Measurements from ENCODE around the gene NAGLU. TPM values are rescaled to one million over a fixed set of nuclear protein-coding genes. Genes with fewer than 3 reads are reported as not detected.

The NAGLU gene
- total and polyA plus RNA-seq, 2 of the 13 experiments (the other 11 are each of a cell fraction or from before 2014, with no cell fraction given), result 28.2 to 40.1 TPM

DNA sequence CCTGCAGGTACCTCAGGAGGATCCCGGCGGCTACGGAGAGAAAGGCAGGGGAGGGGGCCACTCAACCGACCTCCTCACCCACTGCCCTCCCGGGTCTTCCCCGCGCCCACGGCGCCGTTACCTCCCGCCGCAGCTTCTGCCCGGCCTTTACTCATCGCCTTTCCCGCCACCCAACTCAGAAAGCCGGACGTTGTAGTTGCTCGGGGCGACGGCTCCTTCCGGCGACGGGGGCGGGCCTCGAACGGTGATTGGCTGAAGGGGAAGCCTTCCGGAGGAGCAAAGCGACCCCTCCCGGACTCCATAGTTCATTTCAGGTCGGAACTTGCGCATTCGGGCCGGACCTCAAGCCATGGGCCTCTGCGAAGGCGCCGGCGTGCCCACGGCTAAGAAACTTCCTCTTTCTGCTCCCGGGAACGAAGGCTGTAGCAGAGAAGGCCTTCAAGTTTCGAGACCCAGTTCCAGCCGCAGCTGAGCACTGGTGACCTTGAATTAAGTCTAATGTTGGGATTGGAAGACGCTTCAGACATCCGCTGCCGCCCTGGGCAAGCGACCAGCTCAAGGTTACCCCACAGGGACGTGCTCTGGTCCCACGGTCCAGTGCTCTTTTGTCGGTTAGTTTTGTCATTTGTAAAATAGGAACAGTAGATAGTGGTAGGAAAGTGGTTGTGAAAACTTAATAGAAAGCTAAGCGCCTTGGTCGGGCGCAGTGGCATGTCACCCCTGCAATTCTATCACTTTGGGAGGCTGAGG lies 41.7 kb downstream of the NAGLU start, which contains the start of gene PSMC3IP (continued):
- TF ChIP-seq ZBTB20 (CRISPR knock-in tag; IDR thresholded peaks at IDR 0.05; ENCODE audit: borderline replicate concordance, low read depth) (peak; percentile 45; the same call in 1 of the 2 replicates), ZNF10 (CRISPR knock-in tag; IDR thresholded peaks at IDR 0.05; ENCODE audit: borderline replicate concordance, low read depth) (no peak), ZNF567 (CRISPR knock-in tag; IDR thresholded peaks at IDR 0.05; ENCODE audit: borderline replicate concordance) (peak; percentile 36; the same call in 1 of the 2 replicates), RFX1 (IDR thresholded peaks at IDR 0.05) (peak; percentile 90), SRY (CRISPR knock-in tag; IDR thresholded peaks at IDR 0.05) (peak; percentile 93), MED8 (CRISPR knock-in tag; IDR thresholded peaks at IDR 0.05; ENCODE audit: insufficient replicate concordance) (peak; percentile 36), SYNCRIP (IDR thresholded peaks at IDR 0.05; ENCODE audit: insufficient read depth, low read depth, low read length) (no peak), ZNF530 (CRISPR knock-in tag; IDR thresholded peaks at IDR 0.05; ENCODE audit: low read depth) (no peak), ZMYM2 (CRISPR knock-in tag; IDR thresholded peaks at IDR 0.05) (no peak), ZNF225 (CRISPR knock-in tag; IDR thresholded peaks at IDR 0.05) (peak; percentile 66; the same call in 1 of the 2 replicates), HMG20B (CRISPR knock-in tag; conservative IDR thresholded peaks at IDR 0.05) (peak; percentile 52; the same call in 1 of the 2 replicates), NFKB2 (CRISPR knock-in tag; IDR thresholded peaks at IDR 0.05; ENCODE audit: borderline replicate concordance) (peak; percentile 62; the same call in 1 of the 2 replicates), CBX1 (IDR thresholded peaks at IDR 0.05; ENCODE audit: low read depth) (no peak), ZKSCAN8 (CRISPR knock-in tag; IDR thresholded peaks at IDR 0.05; ENCODE audit: borderline replicate concordance) (peak; percentile 46; the same call in 1 of the 2 replicates)
- TF ChIP-seq, protein P1, sequence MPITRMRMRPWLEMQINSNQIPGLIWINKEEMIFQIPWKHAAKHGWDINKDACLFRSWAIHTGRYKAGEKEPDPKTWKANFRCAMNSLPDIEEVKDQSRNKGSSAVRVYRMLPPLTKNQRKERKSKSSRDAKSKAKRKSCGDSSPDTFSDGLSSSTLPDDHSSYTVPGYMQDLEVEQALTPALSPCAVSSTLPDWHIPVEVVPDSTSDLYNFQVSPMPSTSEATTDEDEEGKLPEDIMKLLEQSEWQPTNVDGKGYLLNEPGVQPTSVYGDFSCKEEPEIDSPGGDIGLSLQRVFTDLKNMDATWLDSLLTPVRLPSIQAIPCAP (CRISPR knock-in tag; IDR thresholded peaks at IDR 0.05; ENCODE audit: low read depth), result 0 out of 2 replicates have a peak, but pooled peaks have one; percentile 34
- TF ChIP-seq, protein P2, sequence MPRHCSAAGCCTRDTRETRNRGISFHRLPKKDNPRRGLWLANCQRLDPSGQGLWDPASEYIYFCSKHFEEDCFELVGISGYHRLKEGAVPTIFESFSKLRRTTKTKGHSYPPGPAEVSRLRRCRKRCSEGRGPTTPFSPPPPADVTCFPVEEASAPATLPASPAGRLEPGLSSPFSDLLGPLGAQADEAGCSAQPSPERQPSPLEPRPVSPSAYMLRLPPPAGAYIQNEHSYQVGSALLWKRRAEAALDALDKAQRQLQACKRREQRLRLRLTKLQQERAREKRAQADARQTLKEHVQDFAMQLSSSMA (CRISPR knock-in tag; IDR thresholded peaks at IDR 0.05), result peak; percentile 76

Data from HepG2 (cell line).